DMS53 (cell line): ENCODE measurements around the gene GINS2.

ENCODE experiments used
- DNase-seq: peaks from one replicate; lab custom pipeline; 2025; lab: John Stamatoyannopoulos, UW

Gene GINS2

GRCh38 chr16:85689950-85690320 lies 1.2 kb upstream of the GINS2 start:
- no peak for DNase-seq

- no peak for DNase-seq
Observed at GRCh38 chr16:85689285-85689949, 663 bp upstream of the GINS2 start.

GRCh38 chr16:85687651-85688471 lies 893 bp downstream of the GINS2 start:
- no peak for DNase-seq

GRCh38 chr16:85686912-85687591 lies 1.7 kb downstream of the GINS2 start:
- no peak for DNase-seq

GRCh38 chr16:85685251-85685650 lies 3.5 kb downstream of the GINS2 start:
- no peak for DNase-seq

GRCh38 chr16:85683363-85683762 lies 5.4 kb downstream of the GINS2 start:
- DNase-seq, result no peak

GRCh38 chr16:85682516-85682915 lies 6.2 kb downstream of the GINS2 start:
- no peak for DNase-seq

GRCh38 chr16:85681255-85681654 lies 7.5 kb downstream of the GINS2 start:
- no peak for DNase-seq

- no peak for DNase-seq
Observed at GRCh38 chr16:85680352-85680944, 8.3 kb downstream of the GINS2 start.

- DNase-seq, result no peak
Observed at GRCh38 chr16:85679870-85680269, 8.9 kb downstream of the GINS2 start.

- DNase-seq, result no peak
Observed at GRCh38 chr16:85678821-85679220, 9.9 kb downstream of the GINS2 start.

- DNase-seq, result no peak
Observed at GRCh38 chr16:85678016-85678415, 10.7 kb downstream of the GINS2 start.

GRCh38 chr16:85677383-85677967 lies 11.3 kb downstream of the GINS2 start:
- DNase-seq, result no peak

- DNase-seq, result no peak
Observed at GRCh38 chr16:85676466-85676865, 12.3 kb downstream of the GINS2 start.

- DNase-seq, result no peak
Observed at GRCh38 chr16:85675251-85675874, 13.4 kb downstream of the GINS2 start.

- DNase-seq, result no peak
Observed at GRCh38 chr16:85674828-85675227, 13.9 kb downstream of the GINS2 start.

GRCh38 chr16:85674418-85674755 lies 14.4 kb downstream of the GINS2 start:
- no peak for DNase-seq

- DNase-seq, result no peak
Observed at GRCh38 chr16:85673529-85674417, 15.0 kb downstream of the GINS2 start.

GRCh38 chr16:85670840-85671239 lies 17.9 kb downstream of the GINS2 start:
- no peak for DNase-seq

GRCh38 chr16:85668676-85669424 lies 19.9 kb downstream of the GINS2 start:
- no peak for DNase-seq
